Stimulated activated CD8-positive, alpha-beta memory T cell treated with anti-CD3 and anti-CD28 coated beads, Interleukin-15, amount 100 ng/mL, for 4 hours (primary cell): ENCODE measurements around the gene TMX4.
"Not testable (repeated sequence)": the region's sequence is repeated elsewhere in the genome, so short reads cannot be mapped to it uniquely, and the experiment has no call there.

Experiments
- DNase-seq, 2 donors: peaks; one replicate each; pipeline ENCODE4 v3.0.0-alpha.2; 2020; ENCODE audit warnings: low read depth in 2 of 2

Gene TMX4

GRCh38 chr20:8019246-8019997, at the start of gene TMX4:
TMX4 (minus strand) TSS chr20:8019761; CDS start chr20:8019613, 148 bp downstream.
- DNase-seq, result peak; percentile 80

GRCh38 chr20:8067082-8067481, 47.5 kb upstream of the TMX4 start:
- DNase-seq, result no peak

GRCh38 chr20:8066662-8067061, 47.1 kb upstream of the TMX4 start:
- no peak for DNase-seq

- DNase-seq, result no peak
Observed at GRCh38 chr20:8065691-8066090, 46.1 kb upstream of the TMX4 start.

GRCh38 chr20:8062756-8063155, 43.2 kb upstream of the TMX4 start:
- DNase-seq, result no peak

- no peak for DNase-seq
Observed at GRCh38 chr20:8061861-8062518, 42.4 kb upstream of the TMX4 start.

GRCh38 chr20:8060977-8061376, 41.4 kb upstream of the TMX4 start:
- no peak for DNase-seq

GRCh38 chr20:8057871-8058270, 38.3 kb upstream of the TMX4 start:
- DNase-seq, result no peak

GRCh38 chr20:8055096-8055495, 35.5 kb upstream of the TMX4 start:
- no peak for DNase-seq

GRCh38 chr20:8050157-8050837, 30.7 kb upstream of the TMX4 start:
- DNase-seq, result no peak

GRCh38 chr20:8049310-8049709, 29.7 kb upstream of the TMX4 start:
- DNase-seq, result no peak

GRCh38 chr20:8045946-8046345, 26.4 kb upstream of the TMX4 start:
- DNase-seq, result no peak

GRCh38 chr20:8043687-8044282, 24.2 kb upstream of the TMX4 start:
- no peak for DNase-seq

GRCh38 chr20:8039042-8039441, 19.5 kb upstream of the TMX4 start:
- no peak for DNase-seq

- DNase-seq, result no peak
Observed at GRCh38 chr20:8036771-8037170, 17.2 kb upstream of the TMX4 start.

- DNase-seq, result no peak
Observed at GRCh38 chr20:8033151-8033841, 13.7 kb upstream of the TMX4 start.

GRCh38 chr20:8032499-8032898, 12.9 kb upstream of the TMX4 start:
- DNase-seq, result no peak

- DNase-seq, result not testable (repeated sequence)
Observed at GRCh38 chr20:8031539-8031938, 12.0 kb upstream of the TMX4 start.

GRCh38 chr20:8021541-8022269, 2.1 kb upstream of the TMX4 start:
- no peak for DNase-seq

- DNase-seq, result no peak
Observed at GRCh38 chr20:8020314-8021079, 936 bp upstream of the TMX4 start.

- DNase-seq, result no peak
Observed at GRCh38 chr20:8019998-8020247, 362 bp upstream of the TMX4 start.
